SK-N-SH (cell line): Measurements from ENCODE around the gene SNED1. TPM values are rescaled to one million over a fixed set of nuclear protein-coding genes. Genes with fewer than 3 reads are reported as not detected.

Experiments used
- CTCF ChIA-PET: fragments of 300-600, 350-600 bp; formaldehyde crosslinking; extraction: SDS; loops from one replicate; lab custom pipeline; 2021; lab: Yijun Ruan, JAX
- POLR2A ChIA-PET: fragments of 350-600 bp; sonication (Branson Sonifier 250); formaldehyde crosslinking; extraction: SDS; loops from one replicate; lab custom pipeline; 2020; ENCODE audit warnings: antibody characterized with exemption, inconsistent platforms; lab: Yijun Ruan, JAX
- DNase-seq: peaks from one replicate; pipeline ENCODE4 v3.0.0; 2012
- H2AFZ ChIP-seq: fragments of 200-600 bp; sonication (generic); 2 replicates; pipeline ENCODE4 v1.8.1; 2016; ENCODE audit warnings: antibody characterized with exemption, mild to moderate bottlenecking, low read depth
- H3F3A ChIP-seq: fragments of 200-600 bp; sonication (generic); replicated peaks from 2 replicates; pipeline ENCODE3; 2016; ENCODE audit warnings: antibody characterized with exemption, mild to moderate bottlenecking; ENCODE audit not compliant: insufficient read depth
- H3K27ac ChIP-seq, 2 experiments: fragments of 200-500 bp in 1 of 2; fragments of 200-600 bp in 1 of 2; sonication (Bioruptor generic) in 1 of 2; sonication (generic), shearing (Covaris generic) in 1 of 2; 2 replicates each; pipeline versions ENCODE4 v1.5.1 to v1.6.1; 2014 to 2016; ENCODE audit warnings: low read depth in 2 of 2, inconsistent platforms in 1 of 2, low read length in 1 of 2, mild to moderate bottlenecking in 1 of 2, mixed read lengths in 1 of 2
- H3K27me3 ChIP-seq: fragments of 200-600 bp; sonication (generic), shearing (Covaris generic); 2 replicates; pipeline ENCODE4 v1.6.1; 2016; ENCODE audit warnings: mixed run types; ENCODE audit not compliant: insufficient read depth
- H3K36me3 ChIP-seq, 2 experiments: fragments of 200-500 bp in 1 of 2; fragments of 200-600 bp in 1 of 2; sonication (Bioruptor generic) in 1 of 2; sonication (generic) in 1 of 2; replicated peaks in 1 of 2; 2 replicates each; pipeline versions ENCODE3 to v1.5.1; 2014 to 2016; ENCODE audit warnings: low read length in 1 of 2, mild to moderate bottlenecking in 1 of 2; ENCODE audit not compliant: insufficient read depth in 2 of 2, control insufficient read depth in 1 of 2
- H3K4me1 ChIP-seq, 2 experiments: fragments of 200-500 bp in 1 of 2; fragments of 200-600 bp in 1 of 2; sonication (Bioruptor generic) in 1 of 2; sonication (generic), shearing (Covaris generic) in 1 of 2; 2 replicates each; pipeline versions ENCODE4 v1.5.1 to v1.6.1; 2014 to 2016; ENCODE audit warnings: low read depth in 1 of 2, low read length in 1 of 2, mixed run types in 1 of 2; ENCODE audit not compliant: insufficient read depth in 2 of 2, control insufficient read depth in 1 of 2
- H3K4me2 ChIP-seq: fragments of 200-600 bp; sonication (generic), shearing (Covaris generic); 2 replicates; pipeline ENCODE4 v1.6.1; 2017; ENCODE audit warnings: mixed run types
- H3K4me3 ChIP-seq, 2 experiments: fragments of 200-500 bp in 1 of 2; fragments of 200-600 bp in 1 of 2; sonication (Bioruptor generic) in 1 of 2; sonication (generic), shearing (Covaris generic) in 1 of 2; 2 replicates each; pipeline versions ENCODE4 v1.5.1 to v1.8.1; 2014 to 2016; ENCODE audit warnings: low read depth in 2 of 2, inconsistent platforms in 1 of 2, low read length in 1 of 2, mild to moderate bottlenecking in 1 of 2, mixed read lengths in 1 of 2, moderate library complexity in 1 of 2
- H3K79me2 ChIP-seq: fragments of 200-600 bp; sonication (generic); 2 replicates; pipeline ENCODE4 v1.8.1; 2017; ENCODE audit warnings: mild to moderate bottlenecking; ENCODE audit not compliant: insufficient read depth
- H3K9ac ChIP-seq: fragments of 200-600 bp; sonication (generic); 2 replicates; pipeline ENCODE4 v1.6.1; 2017; ENCODE audit warnings: mixed run types
- H3K9me2 ChIP-seq: fragments of 200-600 bp; sonication (generic); 2 replicates; pipeline ENCODE4 v1.6.1; 2017; ENCODE audit warnings: mixed run types
- H3K9me3 ChIP-seq: fragments of 200-600 bp; sonication (generic); 2 replicates; pipeline ENCODE4 v1.6.1; 2017; ENCODE audit warnings: mixed run types, mild to moderate bottlenecking, moderate library complexity
- H4K20me1 ChIP-seq: fragments of 200-600 bp; sonication (generic); 2 replicates; pipeline ENCODE4 v1.6.1; 2017; ENCODE audit warnings: mild to moderate bottlenecking, mixed run types; ENCODE audit not compliant: insufficient read depth
- EP300 ChIP-seq, 2 experiments: IDR thresholded peaks; 2 replicates each; pipeline versions ENCODE4 v1.4.0 to v1.6.1; 2012; ENCODE audit warnings: borderline replicate concordance in 1 of 2, low read depth in 1 of 2, low read length in 1 of 2
- EZH2phosphoT487 ChIP-seq: fragments of 200-600 bp; sonication (generic); IDR thresholded peaks from 2 replicates; pipeline ENCODE4 v1.6.1; 2017; ENCODE audit warnings: low read depth, mixed run types, mild to moderate bottlenecking, antibody characterized with exemption, moderate library complexity, borderline replicate concordance
- FOSL2 ChIP-seq: IDR thresholded peaks from 2 replicates; pipeline ENCODE4 v1.4.0; 2012; ENCODE audit warnings: low read depth, mild to moderate bottlenecking, moderate library complexity, borderline replicate concordance
- GATA2 ChIP-seq: sonication (generic); formaldehyde crosslinking; IDR thresholded peaks from 2 replicates; pipeline ENCODE4 v1.5.0; 2020; ENCODE audit warnings: mild to moderate bottlenecking, missing genetic modification reagents
- MEF2A ChIP-seq: IDR thresholded peaks from 2 replicates; pipeline ENCODE4 v1.4.0; 2012; ENCODE audit warnings: low read depth, borderline replicate concordance
- MXI1 ChIP-seq: IDR thresholded peaks from 2 replicates; pipeline ENCODE4 v1.6.1; 2012; ENCODE audit warnings: mild to moderate bottlenecking, low read depth, low read length, improper control_type of control experiment
- NRF1 ChIP-seq: IDR thresholded peaks from 2 replicates; pipeline ENCODE4 v1.6.1; 2012; ENCODE audit warnings: low read depth, mild to moderate bottlenecking, low read length
- POLR2AphosphoS5 ChIP-seq: IDR thresholded peaks from 2 replicates; pipeline ENCODE4 v1.6.1; 2012; ENCODE audit warnings: low read depth, low read length
- RAD21 ChIP-seq: IDR thresholded peaks from 2 replicates; pipeline ENCODE4 v1.6.1; 2012; ENCODE audit warnings: mild to moderate bottlenecking, low read length
- RCOR1 ChIP-seq: fragments of 150-350 bp; IDR thresholded peaks from 2 replicates; pipeline ENCODE4 v1.6.1; 2017; ENCODE audit warnings: antibody characterized with exemption, low read length
- REST ChIP-seq: IDR thresholded peaks from 2 replicates; pipeline ENCODE4 v1.6.1; 2012; ENCODE audit warnings: mild to moderate bottlenecking, low read depth, low read length, moderate library complexity
- SIN3A ChIP-seq: IDR thresholded peaks from 2 replicates; pipeline ENCODE4 v1.6.1; 2012; ENCODE audit warnings: low read depth, mild to moderate bottlenecking, low read length, moderate library complexity, borderline replicate concordance
- SMC3 ChIP-seq: IDR thresholded peaks from 2 replicates; pipeline ENCODE4 v1.6.1; 2012; ENCODE audit warnings: low read depth, low read length, improper control_type of control experiment
- TEAD4 ChIP-seq: IDR thresholded peaks from 2 replicates; pipeline ENCODE4 v1.4.0; 2012; ENCODE audit warnings: mild to moderate bottlenecking, borderline replicate concordance; ENCODE audit not compliant: insufficient read depth
- ZBTB33 ChIP-seq: IDR thresholded peaks from 2 replicates; pipeline ENCODE4 v1.4.0; 2012; ENCODE audit warnings: low read depth, borderline replicate concordance
- WGBS: methylation state at CpG from one replicate; pipeline ENCODE4 v1.1.6; 2017; ENCODE audit warnings: low lambda C conversion rate; 5-methylcytosine and 5-hydroxymethylcytosine counted together
- polyA plus RNA-seq, 3 experiments: library from polyadenylated mRNA; depleted of rRNA; stranded (reverse); fragments of >200 nt; gene quantifications; 2 replicates each; pipeline ENCODE4 v1.2.3, GENCODE V29; 2012

SNED1 gene
- polyA plus RNA-seq, 1 of the 3 experiments (the other 2 are of a cell fraction), result 0.03 TPM

DNA sequence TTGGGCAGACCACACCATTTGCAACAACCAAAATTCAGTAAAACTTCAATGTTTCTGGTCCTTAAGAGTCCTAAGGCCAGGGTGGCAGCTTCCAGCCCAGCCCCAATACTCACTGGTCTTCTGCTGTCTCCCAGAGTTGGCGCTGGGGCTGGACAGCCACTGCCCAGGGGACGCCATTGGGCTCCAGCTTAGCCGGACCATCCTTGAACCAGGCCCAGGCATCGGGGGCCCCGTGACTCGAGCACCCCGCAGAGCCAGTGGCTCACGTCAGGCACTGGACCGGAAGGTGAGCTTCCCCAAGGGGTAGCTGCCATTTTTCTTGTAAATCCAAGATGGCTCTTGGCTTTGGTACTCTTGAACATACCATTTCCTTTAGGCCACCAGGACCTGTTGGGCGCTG, 21.8 kb downstream of the SNED1 start:
- DNase-seq, result no peak
- Histone ChIP-seq H3K9me3 (no peaks in the 10 kb centered on the region), H3K9ac (no peak overlapping the region), H3K9me2 (no peaks in the 10 kb centered on the region), H3K79me2 (no peaks in the 10 kb centered on the region), H3K4me1 (no peaks in the 10 kb centered on the region), H3K27ac (no peak overlapping the region), H2AFZ (no peak overlapping the region), H3K4me2 (no peak overlapping the region), H3K4me3 (no peak overlapping the region), H3K27me3 (no peaks in the 10 kb centered on the region), H3K36me3 (no peaks in the 10 kb centered on the region), H4K20me1 (no peaks in the 10 kb centered on the region), H3F3A (no peaks in the 10 kb centered on the region)
- CTCF ChIA-PET, result no interaction called here
- TF ChIP-seq POLR2AphosphoS5, result no peak
- TF ChIP-seq MEF2A, result no peak
- TF ChIP-seq RCOR1, result no peak
- TF ChIP-seq TEAD4, result no peak
- TF ChIP-seq SIN3A, result no peak
- TF ChIP-seq REST, result no peak
- TF ChIP-seq RAD21, result no peak
- TF ChIP-seq ZBTB33, result no peak
- no peak for TF ChIP-seq GATA2
- no peak for TF ChIP-seq NRF1
- no peak for TF ChIP-seq SMC3
- no peak for TF ChIP-seq EZH2phosphoT487
- TF ChIP-seq MXI1, result no peak
- TF ChIP-seq EP300 (IDR thresholded peaks at IDR 0.05; ENCODE audit: borderline replicate concordance in 1 of 2, low read depth in 1 of 2, low read length in 1 of 2), result no peak
- TF ChIP-seq FOSL2, result no peak
- POLR2A ChIA-PET, result no interaction called here
- WGBS, result 46% methylated on average over 6 of the region's 10 CpGs
